Natural killer cell (primary cell): ENCODE results near the gene TRIM66. TPM values are rescaled to one million over a fixed set of nuclear protein-coding genes. Genes with fewer than 3 reads are reported as not detected.

Experiments used
- ATAC-seq, 3 donors: fragments of 150-1000 bp in 2 of 3; fragments of 200-7000 bp in 1 of 3; cut with Tn5 transposase; 1 replicate in 1 of 3; 2 replicates in 2 of 3; pipeline ENCODE4 v1.10.0; 2021; ENCODE audit warnings: mild to moderate bottlenecking in 2 of 3, moderate library complexity in 2 of 3
- DNase-seq, 2 donors: peaks; one replicate each; pipeline versions ENCODE4 v3.0.0 to v3.0.0-alpha.2; 2013 to 2021; ENCODE audit warnings: mixed read lengths in 1 of 2
- H3K27ac ChIP-seq: one replicate; pipeline ENCODE4 v1.5.1; 2013; ENCODE audit warnings: mild to moderate bottlenecking, low read length
- H3K27me3 ChIP-seq: one replicate; pipeline ENCODE4 v1.6.1; 2013; ENCODE audit warnings: low read length; ENCODE audit not compliant: control insufficient read depth, insufficient read depth
- H3K36me3 ChIP-seq: one replicate; pipeline ENCODE4 v1.6.1; 2013; ENCODE audit warnings: low read length; ENCODE audit not compliant: control insufficient read depth, insufficient read depth
- H3K4me1 ChIP-seq: one replicate; pipeline ENCODE4 v1.6.1; 2013; ENCODE audit warnings: low read length; ENCODE audit not compliant: control insufficient read depth, insufficient read depth
- H3K4me3 ChIP-seq: one replicate; pipeline ENCODE4 v1.5.1; 2013; ENCODE audit warnings: low read length
- H3K9me3 ChIP-seq: one replicate; pipeline ENCODE4 v1.6.1; 2013; ENCODE audit warnings: low read length; ENCODE audit not compliant: control insufficient read depth, insufficient read depth
- H3K27ac Mint-ChIP-seq, 2 donors: one replicate each; pipeline ENCODE4 v1.8.0; 2022; ENCODE audit warnings: mild to moderate bottlenecking in 2 of 2, mixed read lengths in 2 of 2, moderate library complexity in 1 of 2
- H3K27me3 Mint-ChIP-seq, 2 donors: one replicate each; pipeline ENCODE4 v1.8.0; 2022; ENCODE audit warnings: low read depth in 2 of 2, mixed read lengths in 2 of 2
- H3K36me3 Mint-ChIP-seq: one replicate; pipeline ENCODE4 v1.8.0; 2022; ENCODE audit warnings: mixed read lengths
- H3K4me1 Mint-ChIP-seq, 2 donors: one replicate each; pipeline ENCODE4 v1.8.0; 2022; ENCODE audit warnings: mixed read lengths in 2 of 2
- H3K4me3 Mint-ChIP-seq: one replicate; pipeline ENCODE4 v1.8.0; 2022; ENCODE audit warnings: mild to moderate bottlenecking, moderate library complexity, mixed read lengths
- H3K9me3 Mint-ChIP-seq, 2 donors: one replicate each; pipeline ENCODE4 v1.8.0; 2022; ENCODE audit warnings: mixed read lengths in 2 of 2
- WGBS: methylation state at CpG from one replicate; pipeline ENCODE4 v1.1.7; 2013; ENCODE audit warnings: missing lambda C conversion rate; ENCODE audit not compliant: insufficient coverage; 5-methylcytosine and 5-hydroxymethylcytosine counted together
- intact Hi-C: fragments of 100-400 bp; cut with micrococcal nuclease; formaldehyde crosslinking; loops from one replicate; pipeline ENCODE4 v1.14.2; 2022
- total RNA-seq, 4 donors: library from RNA; stranded (reverse); fragments of 120-200 nt in 1 of 4; gene quantifications; one replicate each; pipeline versions ENCODE4 v1.2.3 to v1.2.4, GENCODE V29; 2013 to 2022
- TF ChIP-seq, protein P1 (sequence below): fragments of 200-600 bp; IDR thresholded peaks from one replicate; pipeline ENCODE4 v1.8.0; 2022; ENCODE audit warnings: antibody characterized with exemption

The TRIM66 gene
- total RNA-seq, 3 donors from 2014 or later (not counting 1 experiment from before 2014, with no cell fraction given): 13.7 to 24.4 (median 14.3) TPM

- intact Hi-C loops: no loop called here
- Mint-ChIP-seq H3K4me3 (no peak overlapping the region), H3K27ac (no peak overlapping the region), H3K36me3 (no peaks in the 10 kb centered on the region), H3K9me3 (no peaks in the 10 kb centered on the region), H3K27me3 (no peaks in the 10 kb centered on the region), H3K4me1 (peaks cover 0 to 11% of the 10 kb centered on the region in 2 donors)
- Histone ChIP-seq H3K36me3 (no peaks in the 10 kb centered on the region), H3K9me3 (no peaks in the 10 kb centered on the region), H3K27me3 (no peaks in the 10 kb centered on the region), H3K4me1 (no peaks in the 10 kb centered on the region), H3K27ac (no peak overlapping the region), H3K4me3 (no peak overlapping the region)
- ATAC-seq (no peak), DNase-seq (no peak)
- TF ChIP-seq, protein P1, sequence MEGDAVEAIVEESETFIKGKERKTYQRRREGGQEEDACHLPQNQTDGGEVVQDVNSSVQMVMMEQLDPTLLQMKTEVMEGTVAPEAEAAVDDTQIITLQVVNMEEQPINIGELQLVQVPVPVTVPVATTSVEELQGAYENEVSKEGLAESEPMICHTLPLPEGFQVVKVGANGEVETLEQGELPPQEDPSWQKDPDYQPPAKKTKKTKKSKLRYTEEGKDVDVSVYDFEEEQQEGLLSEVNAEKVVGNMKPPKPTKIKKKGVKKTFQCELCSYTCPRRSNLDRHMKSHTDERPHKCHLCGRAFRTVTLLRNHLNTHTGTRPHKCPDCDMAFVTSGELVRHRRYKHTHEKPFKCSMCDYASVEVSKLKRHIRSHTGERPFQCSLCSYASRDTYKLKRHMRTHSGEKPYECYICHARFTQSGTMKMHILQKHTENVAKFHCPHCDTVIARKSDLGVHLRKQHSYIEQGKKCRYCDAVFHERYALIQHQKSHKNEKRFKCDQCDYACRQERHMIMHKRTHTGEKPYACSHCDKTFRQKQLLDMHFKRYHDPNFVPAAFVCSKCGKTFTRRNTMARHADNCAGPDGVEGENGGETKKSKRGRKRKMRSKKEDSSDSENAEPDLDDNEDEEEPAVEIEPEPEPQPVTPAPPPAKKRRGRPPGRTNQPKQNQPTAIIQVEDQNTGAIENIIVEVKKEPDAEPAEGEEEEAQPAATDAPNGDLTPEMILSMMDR: no peak
- WGBS: 94% methylated on average over 8 of the region's 8 CpGs
Measured at GRCh38 chr11:8713760-8714454, 31.4 kb upstream of the TRIM66 start.

- Mint-ChIP-seq H3K4me1 (peaks cover 0 to 4% of the 10 kb centered on the region in 2 donors), H3K27me3 (no peaks in the 10 kb centered on the region), H3K4me3 (no peak overlapping the region), H3K9me3 (no peaks in the 10 kb centered on the region), H3K36me3 (no peaks in the 10 kb centered on the region), H3K27ac (no peak overlapping the region)
- ATAC-seq (no peak), DNase-seq (no peak)
- no peaks in the 10 kb centered on the region for H3K36me3 ChIP-seq
- intact Hi-C loops: no loop called here
- TF ChIP-seq, protein P1: no peak
- 95% methylated on average over 12 of the region's 12 CpGs for WGBS
- no peak overlapping the region for H3K27ac ChIP-seq
- H3K4me1 ChIP-seq: no peaks in the 10 kb centered on the region
- H3K27me3 ChIP-seq: no peaks in the 10 kb centered on the region
- no peaks in the 10 kb centered on the region for H3K9me3 ChIP-seq
- no peak overlapping the region for H3K4me3 ChIP-seq
Measured at GRCh38 chr11:8712506-8712905, 30.0 kb upstream of the TRIM66 start.

- Mint-ChIP-seq H3K9me3 (no peaks in the 10 kb centered on the region), H3K4me1 (no peaks in the 10 kb centered on the region), H3K36me3 (no peaks in the 10 kb centered on the region), H3K27me3 (no peaks in the 10 kb centered on the region), H3K4me3 (no peak overlapping the region), H3K27ac (no peak overlapping the region)
- H3K9me3 ChIP-seq: no peaks in the 10 kb centered on the region
- WGBS: 84% methylated on average over 5 of the region's 5 CpGs
- TF ChIP-seq, protein P1: no peak
- no peak overlapping the region for H3K27ac ChIP-seq
- no peaks in the 10 kb centered on the region for H3K27me3 ChIP-seq
- no peak for DNase-seq
- no peaks in the 10 kb centered on the region for H3K4me1 ChIP-seq
- intact Hi-C loops: no loop called here
- H3K4me3 ChIP-seq: no peak overlapping the region
- no peak for ATAC-seq
- H3K36me3 ChIP-seq: no peaks in the 10 kb centered on the region
Measured at GRCh38 chr11:8711895-8712442, 29.5 kb upstream of the TRIM66 start.
